ENCODE data around the gene CCDC24. TPM values are rescaled to one million over a fixed set of nuclear protein-coding genes. Genes with fewer than 3 reads are reported as not detected.
A peak's percentile ranks its signal among the peaks of the same experiment; 100 is the strongest.

Gene CCDC24
- total RNA-seq, 1 experiment from 2014 or later: 5.2 TPM

GRCh38 chr1:43975249-43975961 is 16.0 kb upstream of the CCDC24 start:
- Mint-ChIP-seq H3K27me3 (ENCODE audit: insufficient read depth, unreplicated experiment) (no peaks in the 10 kb centered on the region), H3K36me3 (ENCODE audit: insufficient read depth, unreplicated experiment) (peaks cover 40% of the 10 kb centered on the region), H3K4me1 (ENCODE audit: low read depth, unreplicated experiment) (peaks cover 18% of the 10 kb centered on the region), H3K27ac (ENCODE audit: unreplicated experiment) (peak overlapping the region; percentile 88), H3K4me3 (ENCODE audit: unreplicated experiment) (peak overlapping the region; percentile 91), H3K9me3 (ENCODE audit: unreplicated experiment) (no peaks in the 10 kb centered on the region)
- H3K36me3 ChIP-seq (ENCODE audit: control insufficient read depth, insufficient read depth, low read length): peaks cover 4% of the 10 kb centered on the region
- TF ChIP-seq, protein P1, sequence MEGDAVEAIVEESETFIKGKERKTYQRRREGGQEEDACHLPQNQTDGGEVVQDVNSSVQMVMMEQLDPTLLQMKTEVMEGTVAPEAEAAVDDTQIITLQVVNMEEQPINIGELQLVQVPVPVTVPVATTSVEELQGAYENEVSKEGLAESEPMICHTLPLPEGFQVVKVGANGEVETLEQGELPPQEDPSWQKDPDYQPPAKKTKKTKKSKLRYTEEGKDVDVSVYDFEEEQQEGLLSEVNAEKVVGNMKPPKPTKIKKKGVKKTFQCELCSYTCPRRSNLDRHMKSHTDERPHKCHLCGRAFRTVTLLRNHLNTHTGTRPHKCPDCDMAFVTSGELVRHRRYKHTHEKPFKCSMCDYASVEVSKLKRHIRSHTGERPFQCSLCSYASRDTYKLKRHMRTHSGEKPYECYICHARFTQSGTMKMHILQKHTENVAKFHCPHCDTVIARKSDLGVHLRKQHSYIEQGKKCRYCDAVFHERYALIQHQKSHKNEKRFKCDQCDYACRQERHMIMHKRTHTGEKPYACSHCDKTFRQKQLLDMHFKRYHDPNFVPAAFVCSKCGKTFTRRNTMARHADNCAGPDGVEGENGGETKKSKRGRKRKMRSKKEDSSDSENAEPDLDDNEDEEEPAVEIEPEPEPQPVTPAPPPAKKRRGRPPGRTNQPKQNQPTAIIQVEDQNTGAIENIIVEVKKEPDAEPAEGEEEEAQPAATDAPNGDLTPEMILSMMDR (IDR thresholded peaks at IDR 0.05; ENCODE audit: insufficient read depth in 1 of 2, low read depth in 1 of 2, low read length in 1 of 2, severe bottlenecking in 1 of 2, unreplicated experiment in 1 of 2): no peak
- peaks cover 21% of the 10 kb centered on the region for H3K4me1 ChIP-seq
- TSS peak; percentile 42 for BruUV-seq (replicated peaks)
- peak overlapping the region; percentile 96 for H3K4me3 ChIP-seq (ENCODE audit: low read depth, low read length)
- intact Hi-C loops (cut with micrococcal nuclease; ENCODE audit: unreplicated experiment): loop anchor here (2.0 kb wide), 1 partner anchor 15 kb away; the partner anchor contains the start of gene CCDC24
- ChIA-PET CTCF (interaction anchor here (0.6 to 0.7 kb wide), 2 partner anchors 41 to 77 kb away, joined by 4 to 6 read pairs; no protein-coding TSS in a partner anchor), POLR2A (interaction anchor here (0.6 to 0.9 kb wide), 4 partner anchors 24 to 656 kb away, joined by 3 to 9 read pairs (median 8); partner anchors contain the start of gene KDM4A)
- DNase-seq: peak in 1 of 2 experiments; percentile 40
- H3K27me3 ChIP-seq (replicated peaks; ENCODE audit: control insufficient read depth, insufficient read depth, low read length): no peaks in the 10 kb centered on the region
- no peaks in the 10 kb centered on the region for H3K9me3 ChIP-seq

- peak overlapping the region; percentile 91 for H3K4me3 Mint-ChIP-seq (ENCODE audit: unreplicated experiment)
These were observed 15.4 kb upstream of the CCDC24 start for GRCh38 chr1:43976045-43976444.

GRCh38 chr1:43976890-43977289 is 14.5 kb upstream of the CCDC24 start:
- intact Hi-C loops (cut with micrococcal nuclease; ENCODE audit: unreplicated experiment): no loop called here
- Mint-ChIP-seq H3K9me3 (ENCODE audit: unreplicated experiment) (no peaks in the 10 kb centered on the region), H3K27me3 (ENCODE audit: insufficient read depth, unreplicated experiment) (no peaks in the 10 kb centered on the region), H3K4me3 (ENCODE audit: unreplicated experiment) (peak overlapping the region; percentile 91), H3K4me1 (ENCODE audit: low read depth, unreplicated experiment) (peaks cover 24% of the 10 kb centered on the region), H3K36me3 (ENCODE audit: insufficient read depth, unreplicated experiment) (peaks cover 45% of the 10 kb centered on the region), H3K27ac (ENCODE audit: unreplicated experiment) (no peak overlapping the region)
- TF ChIP-seq, protein P1 (IDR thresholded peaks at IDR 0.05; ENCODE audit: insufficient read depth in 1 of 2, low read depth in 1 of 2, low read length in 1 of 2, severe bottlenecking in 1 of 2, unreplicated experiment in 1 of 2): no peak
- Histone ChIP-seq H3K36me3 (ENCODE audit: control insufficient read depth, insufficient read depth, low read length) (peaks cover 4% of the 10 kb centered on the region), H3K4me1 (peaks cover 21% of the 10 kb centered on the region), H3K27me3 (replicated peaks; ENCODE audit: control insufficient read depth, insufficient read depth, low read length) (no peaks in the 10 kb centered on the region), H3K4me3 (ENCODE audit: low read depth, low read length) (no peak overlapping the region), H3K9me3 (no peaks in the 10 kb centered on the region)
- POLR2A ChIA-PET: no interaction called here
- DNase-seq: no peak
- BruUV-seq (replicated peaks): no TSS peak
- CTCF ChIA-PET: interaction anchor here (1.0 kb wide), 1 partner anchor 15 kb away, joined by 3 read pairs; no protein-coding TSS in a partner anchor

More at GRCh38 chr1:43976045-43976444, 15.4 kb upstream of the CCDC24 start:
- H3K27me3 Mint-ChIP-seq (ENCODE audit: insufficient read depth, unreplicated experiment): no peaks in the 10 kb centered on the region
- H3K4me3 ChIP-seq (ENCODE audit: low read depth, low read length): peak overlapping the region; percentile 96
- no peaks in the 10 kb centered on the region for H3K9me3 ChIP-seq
- no peaks in the 10 kb centered on the region for H3K27me3 ChIP-seq (replicated peaks; ENCODE audit: control insufficient read depth, insufficient read depth, low read length)
- POLR2A ChIA-PET: interaction anchor here (0.8 kb wide), 1 partner anchor 618 kb away, joined by 9 read pairs; no protein-coding TSS in a partner anchor
- H3K4me1 Mint-ChIP-seq (ENCODE audit: low read depth, unreplicated experiment): peaks cover 24% of the 10 kb centered on the region
- H3K27ac Mint-ChIP-seq (ENCODE audit: unreplicated experiment): peak overlapping the region; percentile 88
- BruUV-seq (replicated peaks): no TSS peak
- H3K36me3 Mint-ChIP-seq (ENCODE audit: insufficient read depth, unreplicated experiment): peaks cover 45% of the 10 kb centered on the region
- CTCF ChIA-PET: no interaction called here
- intact Hi-C loops (cut with micrococcal nuclease; ENCODE audit: unreplicated experiment): no loop called here
- TF ChIP-seq, protein P1 (IDR thresholded peaks at IDR 0.05; ENCODE audit: insufficient read depth in 1 of 2, low read depth in 1 of 2, low read length in 1 of 2, severe bottlenecking in 1 of 2, unreplicated experiment in 1 of 2): no peak
- H3K36me3 ChIP-seq (ENCODE audit: control insufficient read depth, insufficient read depth, low read length): peaks cover 4% of the 10 kb centered on the region
- H3K9me3 Mint-ChIP-seq (ENCODE audit: unreplicated experiment): no peaks in the 10 kb centered on the region
- DNase-seq: no peak
- peaks cover 21% of the 10 kb centered on the region for H3K4me1 ChIP-seq

All from Caco-2 (cell line).